Stimulated activated CD4-positive, alpha-beta T cell treated with anti-CD3 and anti-CD28 coated beads, Interleukin-12 subunit alpha, Interleukin-12 subunit beta, amount 100 ng/mL, for 4 hours (primary cell): Measurements from ENCODE around the gene GSTA2.
"Not testable (repeated sequence)": the region's sequence is repeated elsewhere in the genome, so short reads cannot be mapped to it uniquely, and the experiment has no call there.

Experiments
- DNase-seq: peaks from one replicate; pipeline ENCODE4 v3.0.0-alpha.2; 2020

GSTA2 gene

DNA sequence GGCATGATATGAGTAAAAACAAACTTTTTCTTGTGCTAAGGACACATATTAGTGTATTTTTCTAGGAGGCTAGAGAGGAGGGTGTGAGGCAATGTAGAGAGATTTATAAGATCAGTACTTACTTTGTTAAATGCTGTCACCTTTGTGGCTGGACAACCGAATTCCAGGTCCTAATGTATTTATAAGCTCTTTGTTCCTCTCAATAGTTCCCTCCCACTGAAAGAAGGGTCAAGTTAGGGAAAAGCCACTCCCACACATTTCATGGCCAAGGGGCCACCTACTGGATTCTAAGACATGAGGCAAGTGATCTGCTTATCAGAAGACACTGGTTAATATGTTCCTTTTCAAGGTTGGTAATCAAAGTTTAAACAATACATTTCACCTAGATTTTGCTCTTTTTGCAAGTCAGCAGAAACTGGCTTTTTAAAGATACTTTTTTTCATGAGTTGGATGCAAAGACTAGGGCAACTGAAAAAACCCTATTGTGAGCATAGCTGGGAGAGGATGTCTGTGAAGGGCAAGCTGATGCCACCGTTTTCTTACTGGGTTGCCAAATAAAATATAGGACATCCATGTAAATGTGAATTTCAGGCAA is at the start of gene GSTA2:
Gene GSTA2 (minus strand): TSS at position 154 of the 595 bp plus-strand sequence. CDS start 5,528 bp downstream, outside the sequence.
- DNase-seq, result not testable (repeated sequence)

GRCh38 chr6:52809777-52810176 is 46.5 kb upstream of the GSTA2 start:
- DNase-seq, result not testable (repeated sequence)

DNA sequence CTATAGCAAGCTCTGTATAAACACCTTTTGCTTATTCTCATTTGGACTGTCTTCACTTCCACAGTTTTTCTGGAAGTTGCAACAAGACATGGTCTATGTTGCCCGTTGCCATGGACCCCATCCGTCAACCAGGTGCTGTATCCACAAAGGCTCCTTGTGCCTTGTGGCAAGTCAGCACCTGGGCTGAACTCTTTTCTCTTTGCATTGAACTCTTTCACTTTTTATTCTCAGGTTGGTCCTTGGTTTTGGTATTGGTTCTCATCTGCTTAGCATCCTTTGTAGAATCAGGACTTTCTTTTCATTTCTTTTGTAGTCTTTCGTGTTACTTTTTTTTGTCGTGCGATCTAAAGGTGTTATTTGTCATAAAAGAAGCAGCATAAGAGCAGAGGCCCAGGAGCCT is 45.4 kb upstream of the GSTA2 start:
- no peak for DNase-seq

DNA sequence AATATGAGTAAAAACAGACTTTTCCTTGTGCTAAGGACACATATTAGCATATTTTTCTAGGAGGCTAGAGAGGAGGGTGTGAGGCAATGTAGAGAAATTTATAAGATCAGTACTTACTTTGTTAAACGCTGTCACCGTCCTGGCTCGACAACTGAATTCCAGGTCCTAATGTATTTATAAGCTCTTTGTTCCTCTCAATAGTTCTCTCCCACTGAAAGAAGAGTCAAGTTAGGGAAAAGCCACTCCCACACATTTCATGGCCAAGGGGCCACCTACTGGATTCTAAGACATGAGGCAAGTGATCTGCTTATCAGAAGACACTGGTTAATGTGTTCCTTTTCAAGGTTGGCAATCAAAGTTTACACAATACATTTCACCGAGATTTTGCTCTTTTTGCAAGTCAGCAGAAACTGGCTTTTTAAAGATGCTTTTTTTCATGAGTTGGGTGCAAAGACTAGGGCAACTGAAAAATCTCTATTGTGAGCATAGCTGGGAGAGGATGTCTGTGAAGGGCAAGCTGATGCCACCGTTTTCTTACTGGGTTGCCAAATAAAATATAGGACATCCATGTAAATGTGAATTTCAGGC is 40.5 kb upstream of the GSTA2 start, which contains the start of gene GSTA1:
Gene GSTA1 (minus strand): TSS at position 149 of the 588 bp plus-strand sequence. CDS start 4,549 bp downstream, outside the sequence.
- not testable (repeated sequence) for DNase-seq

- DNase-seq, result no peak
Measured at GRCh38 chr6:52802806-52803205, 39.5 kb upstream of the GSTA2 start.

GRCh38 chr6:52801188-52801841 is 38.0 kb upstream of the GSTA2 start:
- DNase-seq, result no peak

DNA sequence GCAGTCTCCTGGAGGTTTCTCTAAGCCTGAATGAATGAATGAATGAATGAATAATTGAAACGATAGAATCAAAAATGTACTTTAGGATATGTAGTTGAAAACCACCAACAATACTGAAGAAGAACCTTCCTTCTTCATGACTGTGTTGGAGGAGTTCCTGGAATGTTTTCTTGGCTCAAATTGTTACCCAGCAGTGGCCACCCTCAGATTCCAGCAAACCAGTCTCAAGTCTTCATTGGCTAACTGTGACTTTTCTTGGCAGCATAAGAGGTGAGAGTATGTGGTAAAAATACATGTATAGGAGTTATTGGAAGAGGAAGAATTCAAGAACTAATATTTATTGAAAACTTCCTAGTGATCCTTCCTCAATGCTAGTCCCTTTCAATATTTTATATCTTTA is 36.0 kb upstream of the GSTA2 start:
- not testable (repeated sequence) for DNase-seq

DNA sequence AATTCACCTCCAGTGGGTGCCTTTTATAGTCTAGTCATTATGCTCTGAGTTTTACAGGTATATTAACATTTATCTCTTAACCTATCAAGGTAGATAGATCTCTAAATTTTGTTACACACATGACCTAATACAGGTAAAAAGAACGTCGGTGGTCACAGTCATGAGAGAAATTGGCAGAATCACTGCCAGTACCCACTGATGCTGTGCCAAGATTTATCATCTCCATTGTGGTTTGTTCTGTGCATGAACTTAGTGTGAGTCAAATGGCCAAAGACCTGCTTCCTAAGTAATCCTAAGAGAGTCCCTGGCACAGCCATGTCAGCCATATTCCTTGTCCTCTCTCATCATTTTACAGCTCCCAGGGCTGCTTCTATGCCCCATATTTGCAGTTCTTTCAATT is 31.1 kb upstream of the GSTA2 start:
- not testable (repeated sequence) for DNase-seq

- DNase-seq, result no peak
Measured at GRCh38 chr6:52790861-52791260, 27.6 kb upstream of the GSTA2 start.

DNA sequence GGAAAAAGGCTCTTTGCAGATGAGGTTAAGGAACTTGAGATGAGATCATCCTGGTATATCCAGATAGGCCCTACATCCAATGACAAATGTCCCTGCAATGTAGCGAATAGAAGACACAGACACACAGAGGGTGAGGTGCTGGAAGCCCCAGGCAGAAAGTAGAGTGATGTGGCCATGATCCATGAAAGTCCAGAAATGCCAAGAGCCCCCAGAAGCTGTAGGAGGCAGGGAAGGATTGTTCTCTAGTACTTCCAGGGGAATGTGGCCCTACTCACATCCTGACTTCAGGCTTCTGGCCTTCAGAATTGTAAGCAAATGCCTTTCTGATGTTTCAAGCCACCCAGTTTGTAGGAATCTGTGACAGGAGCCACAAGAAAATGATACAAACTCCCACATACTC is 26.4 kb upstream of the GSTA2 start:
- not testable (repeated sequence) for DNase-seq

DNA sequence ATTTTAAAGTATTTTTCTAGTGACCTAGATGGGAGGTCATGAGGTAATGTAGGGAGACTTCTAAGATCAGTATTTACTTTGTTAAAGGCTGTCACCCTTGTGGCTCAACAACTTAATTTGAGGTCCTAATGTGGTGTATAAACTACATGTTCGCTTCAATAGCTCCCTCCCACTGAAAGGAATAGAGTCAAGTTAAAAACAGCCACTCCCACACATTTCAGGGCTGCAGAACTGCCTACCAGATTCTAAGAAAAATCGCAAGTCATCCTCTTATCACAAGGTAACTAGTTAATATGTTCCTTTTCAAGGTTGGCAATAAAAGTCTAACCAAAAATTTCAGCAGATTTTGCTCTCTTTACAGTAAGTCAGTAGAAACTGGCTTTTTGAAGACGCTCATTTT is 25.2 kb upstream of the GSTA2 start:
- no peak for DNase-seq

GRCh38 chr6:52787917-52788316 is 24.6 kb upstream of the GSTA2 start:
- DNase-seq, result no peak

DNA sequence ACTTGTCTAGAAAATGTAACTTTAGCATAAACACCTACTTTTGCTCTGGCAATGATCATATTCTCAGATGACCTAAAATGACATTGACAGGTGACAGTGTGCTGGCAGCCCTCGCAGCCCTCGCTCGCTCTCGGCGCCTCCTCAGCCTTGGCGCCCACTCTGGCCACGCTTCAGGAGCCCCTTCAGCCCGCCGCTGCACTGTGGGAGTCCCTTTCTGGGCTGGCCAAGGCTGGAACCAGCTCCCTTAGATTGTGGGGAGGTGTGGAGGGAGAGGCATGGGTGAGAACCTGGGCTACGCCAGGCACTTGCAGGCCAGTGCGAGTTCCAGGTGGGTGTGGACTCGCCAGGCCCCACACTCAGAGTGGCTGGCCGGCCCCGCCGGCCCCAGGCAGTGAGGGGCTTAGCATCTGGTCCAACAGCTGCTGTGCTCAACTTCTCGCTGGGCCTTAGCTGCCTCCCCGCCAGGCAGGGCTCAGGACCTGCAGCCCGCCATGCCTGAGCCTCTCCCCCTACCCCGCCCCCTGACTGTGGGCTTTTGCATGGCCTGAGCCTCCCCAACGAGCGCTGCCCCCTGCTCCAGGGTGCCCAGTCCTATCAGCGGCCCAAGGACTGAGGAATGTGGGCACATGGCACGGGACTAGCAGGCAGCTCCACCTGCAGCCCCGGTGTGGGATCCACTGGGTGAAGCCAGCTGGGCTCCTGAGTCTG is 23.1 kb upstream of the GSTA2 start:
- DNase-seq, result no peak

DNA sequence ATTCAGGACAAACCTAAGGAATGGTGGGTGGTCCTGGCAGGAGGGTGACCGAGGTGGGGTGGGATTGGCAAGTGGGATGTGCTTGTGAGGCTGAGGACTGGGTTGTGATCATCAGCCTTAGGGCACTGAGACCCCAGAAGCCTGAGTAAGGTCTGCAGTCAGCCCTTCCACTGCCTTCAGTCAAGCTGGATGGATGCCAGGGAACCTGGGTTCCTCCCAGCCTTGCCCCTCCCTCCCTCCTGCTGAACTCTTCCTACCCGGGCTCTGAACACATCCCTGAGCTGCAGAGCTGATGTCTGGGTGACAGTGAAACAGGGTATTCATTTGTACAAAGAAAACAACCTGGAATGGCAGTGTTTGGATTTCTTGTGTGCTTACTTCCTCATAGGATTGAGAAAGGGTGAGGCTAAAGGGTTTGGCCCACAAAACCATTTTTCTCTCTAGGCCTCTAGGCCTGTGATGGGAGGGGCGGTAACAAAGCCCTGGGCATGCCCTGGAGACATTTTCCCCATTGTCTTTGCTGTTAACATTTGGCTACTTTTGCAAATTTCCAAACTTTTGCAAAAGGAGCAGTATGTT is 19.5 kb upstream of the GSTA2 start:
- not testable (repeated sequence) for DNase-seq

GRCh38 chr6:52782209-52782608 is 18.9 kb upstream of the GSTA2 start:
- DNase-seq, result not testable (repeated sequence)

GRCh38 chr6:52779237-52779636 is 16.0 kb upstream of the GSTA2 start:
- no peak for DNase-seq

DNA sequence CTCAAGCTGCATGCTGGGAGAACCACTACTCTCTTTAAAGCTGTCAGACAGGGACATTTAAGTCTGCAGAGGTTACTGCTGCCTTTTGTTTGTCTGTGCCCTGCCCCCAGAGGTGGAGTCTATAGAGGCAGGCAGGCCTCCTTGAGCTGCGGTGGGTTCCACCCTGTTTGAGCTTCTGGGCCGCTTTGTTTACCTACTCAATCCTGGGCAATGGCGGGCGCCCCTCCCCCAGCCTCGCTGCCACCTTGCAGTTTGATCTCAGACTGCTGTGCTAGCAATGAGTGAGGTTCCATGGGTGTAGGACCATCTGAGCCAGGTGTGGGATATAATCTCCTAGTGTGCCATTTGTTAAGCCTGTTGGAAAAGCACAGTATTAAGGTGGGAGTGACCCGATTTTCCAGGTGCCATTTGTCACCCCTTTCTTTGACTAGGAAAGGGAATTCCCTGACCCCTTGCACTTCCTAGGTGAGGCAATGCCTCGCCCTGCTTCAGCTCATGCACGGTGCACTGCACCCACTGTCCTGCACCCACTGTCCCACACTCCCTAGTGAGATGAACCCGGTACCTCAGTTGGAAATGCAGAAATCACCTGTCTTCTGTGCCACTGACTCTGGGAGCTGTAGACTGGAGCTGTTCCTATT is 13.6 kb upstream of the GSTA2 start:
- not testable (repeated sequence) for DNase-seq

- DNase-seq, result not testable (repeated sequence)
Measured at GRCh38 chr6:52769399-52769798, 6.1 kb upstream of the GSTA2 start.

- DNase-seq, result not testable (repeated sequence)
Measured at GRCh38 chr6:52767658-52768057, 4.4 kb upstream of the GSTA2 start.

DNA sequence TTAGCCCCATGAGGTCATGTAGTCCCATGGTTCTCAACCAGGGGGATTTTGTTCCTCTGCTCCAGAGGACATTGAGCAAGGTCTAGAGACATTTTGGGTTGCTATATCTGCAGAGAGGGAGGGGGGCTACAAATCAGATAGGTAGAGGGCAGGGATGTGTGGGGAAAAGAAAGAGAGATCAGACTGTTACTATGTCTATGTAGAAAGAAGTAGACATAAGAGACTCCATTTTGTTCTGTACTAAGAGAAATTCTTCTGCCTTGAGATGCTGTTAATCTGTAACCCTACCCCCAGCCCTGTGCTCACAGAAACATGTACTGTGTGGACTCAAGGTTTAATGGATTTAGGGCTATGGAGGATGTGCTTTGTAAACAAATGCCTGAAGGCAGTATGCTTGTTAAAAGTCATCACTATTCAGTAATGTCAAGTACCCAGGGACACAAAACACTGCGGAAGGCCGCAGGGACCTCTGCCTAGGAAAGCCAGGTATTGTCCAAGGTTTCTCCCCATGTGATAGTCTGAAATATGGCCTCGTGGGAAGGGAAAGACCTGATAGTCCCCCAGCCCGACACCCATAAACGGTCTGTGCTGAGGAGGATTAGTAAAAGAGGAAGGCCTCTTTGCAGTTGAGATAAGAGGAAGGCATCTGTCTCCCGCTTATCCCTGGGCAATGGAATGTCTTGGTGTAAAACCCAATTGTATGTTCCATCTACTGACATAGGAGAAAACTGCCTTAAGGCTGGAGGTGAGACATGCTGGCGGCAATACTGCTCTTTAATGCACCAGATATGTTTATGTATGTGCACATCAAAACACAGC is 1.4 kb downstream of the GSTA2 start:
- DNase-seq, result not testable (repeated sequence)

DNA sequence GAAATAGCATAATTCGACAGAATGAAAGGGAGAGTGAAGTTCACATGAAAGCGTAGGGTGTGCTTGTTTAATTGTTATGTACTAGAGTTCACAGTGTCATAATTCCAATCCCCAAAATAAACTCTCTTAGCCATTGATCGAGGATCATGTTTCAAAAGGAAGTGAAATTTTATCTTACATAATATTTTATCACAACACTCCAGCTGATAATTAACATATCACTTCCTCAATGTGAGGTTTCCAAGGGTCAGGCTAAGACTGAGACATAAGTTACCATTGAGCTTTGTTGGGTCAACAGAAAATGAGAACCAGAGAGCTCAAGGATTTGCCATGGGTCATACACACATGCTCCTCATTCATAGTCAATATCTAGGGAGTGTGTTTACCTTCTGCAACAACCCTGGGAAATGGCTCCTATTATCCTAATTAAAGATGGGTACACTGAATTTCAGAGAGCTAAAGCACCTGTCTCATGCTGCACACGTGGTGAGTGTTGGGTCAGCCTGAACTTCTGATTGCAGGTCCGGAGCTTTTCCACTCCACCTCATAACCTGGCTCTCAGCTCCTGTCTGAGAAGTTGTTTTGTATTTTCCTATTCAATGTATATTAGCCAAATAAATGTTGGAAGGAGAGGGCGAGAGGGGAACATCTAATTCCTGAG is 3.0 kb downstream of the GSTA2 start:
- DNase-seq, result no peak
